Testis (tissue), 3 donors: ENCODE measurements around the gene PTPRT. TPM values are rescaled to one million over a fixed set of nuclear protein-coding genes. Genes with fewer than 3 reads are reported as not detected.

ENCODE experiments used
- DNase-seq: peaks from one replicate; pipeline ENCODE4 v3.0.0-alpha.2; 2019
- H3K27ac ChIP-seq, 2 donors: fragments of 200-600 bp; sonication (generic); one replicate each; pipeline ENCODE4 v1.5.1; 2019
- H3K27me3 ChIP-seq: fragments of 200-600 bp; sonication (generic); one replicate; pipeline ENCODE4 v1.5.1; 2019
- H3K36me3 ChIP-seq: fragments of 200-600 bp; sonication (generic); one replicate; pipeline ENCODE4 v1.5.1; 2017; ENCODE audit warnings: low read depth; ENCODE audit errors: missing control alignments
- H3K4me1 ChIP-seq: fragments of 200-600 bp; sonication (generic); one replicate; pipeline ENCODE4 v1.5.1; 2019
- H3K4me3 ChIP-seq, 2 donors: fragments of 200-600 bp; sonication (generic); one replicate each; pipeline ENCODE4 v1.5.1; 2017 to 2019
- H3K9me3 ChIP-seq: fragments of 200-600 bp; sonication (generic); one replicate; pipeline ENCODE4 v1.5.1; 2017
- CTCF ChIP-seq, 3 experiments: fragments of 450-650 bp in 2 of 3; fragments of 200-600 bp in 1 of 3; sonication (generic) in 1 of 3; IDR thresholded peaks; one replicate each; pipeline ENCODE4 v1.5.1; 2016 to 2019; ENCODE audit warnings: antibody characterized with exemption in 3 of 3, mild to moderate bottlenecking in 2 of 3, moderate library complexity in 1 of 3
- POLR2A ChIP-seq: fragments of 450-650 bp; IDR thresholded peaks from one replicate; pipeline ENCODE4 v1.6.1; 2017; ENCODE audit warnings: antibody characterized with exemption, mild to moderate bottlenecking, moderate library complexity
- WGBS, 2 donors: methylation state at CpG; one replicate each; pipeline ENCODE4 v1.1.5; 2018; 5-methylcytosine and 5-hydroxymethylcytosine counted together
- intact Hi-C: fragments of 100-400 bp; cut with DNase I; formaldehyde crosslinking; loops from one replicate; pipeline ENCODE4 v1.15.1; 2023; ENCODE audit warnings: low total_unique reads
- polyA plus RNA-seq: library from polyadenylated mRNA; stranded (reverse); fragments of 350-450 nt; fragmentation: Illumina TruSeq; extraction: RNeasy Lipid Tissue Mini Kit (QIAGEN cat#74804); gene quantifications from one replicate; pipeline ENCODE4 v1.2.3, GENCODE V29; 2014; ENCODE audit warnings: low read depth, low replicate concordance; ENCODE audit not compliant: insufficient read depth
- total RNA-seq, 2 donors: library from RNA; depleted of rRNA; stranded (reverse); fragments of >200 nt; gene quantifications; one replicate each; pipeline ENCODE4 v1.2.3, GENCODE V29; 2016

Gene PTPRT
- total and polyA plus RNA-seq, 3 donors from 2014 or later: 2.3 to 2.5 (median 2.3) TPM

- no peaks in the 10 kb centered on the region for H3K4me1 ChIP-seq
- intact Hi-C loops: no loop called here
- H3K36me3 ChIP-seq: no peaks in the 10 kb centered on the region
- no peak overlapping the region for H3K4me3 ChIP-seq
- no peak overlapping the region for H3K27ac ChIP-seq
- H3K27me3 ChIP-seq: no peaks in the 10 kb centered on the region
- WGBS, 2 donors: 79 to 90% methylated on average over 7 of the region's 7 CpGs
- DNase-seq: no peak
- TF ChIP-seq POLR2A: no peak
- no peak for TF ChIP-seq CTCF (IDR thresholded peaks at IDR 0.05)
- H3K9me3 ChIP-seq: no peaks in the 10 kb centered on the region
Observed at GRCh38 chr20:42775037-42775436, 414.7 kb downstream of the PTPRT start.

- H3K4me3 ChIP-seq: no peak overlapping the region
- intact Hi-C loops: no loop called here
- no peaks in the 10 kb centered on the region for H3K36me3 ChIP-seq
- no peaks in the 10 kb centered on the region for H3K27me3 ChIP-seq
- no peaks in the 10 kb centered on the region for H3K4me1 ChIP-seq
- no peaks in the 10 kb centered on the region for H3K9me3 ChIP-seq
- no peak overlapping the region for H3K27ac ChIP-seq
- TF ChIP-seq CTCF (IDR thresholded peaks at IDR 0.05): no peak
- TF ChIP-seq POLR2A: no peak
- DNase-seq: no peak
- 78 to 82% methylated on average over 1 of the region's 1 CpG for whole genome bisulfite sequencing, 2 donors
Observed at GRCh38 chr20:42763015-42763414, 426.7 kb downstream of the PTPRT start.

GRCh38 chr20:42756991-42757390 is 432.7 kb downstream of the PTPRT start:
- no peaks in the 10 kb centered on the region for H3K27me3 ChIP-seq
- H3K4me1 ChIP-seq: no peaks in the 10 kb centered on the region
- DNase-seq: no peak
- TF ChIP-seq POLR2A (no peak), CTCF (IDR thresholded peaks at IDR 0.05) (no peak)
- H3K4me3 ChIP-seq: no peak overlapping the region
- intact Hi-C loops: no loop called here
- WGBS, 2 donors: 100% methylated on average over 1 of the region's 1 CpG
- no peaks in the 10 kb centered on the region for H3K9me3 ChIP-seq
- no peak overlapping the region for H3K27ac ChIP-seq
- no peaks in the 10 kb centered on the region for H3K36me3 ChIP-seq

- no peaks in the 10 kb centered on the region for H3K9me3 ChIP-seq
- no peak for DNase-seq
- intact Hi-C loops: no loop called here
- TF ChIP-seq POLR2A (no peak), CTCF (IDR thresholded peaks at IDR 0.05) (no peak)
- no peak overlapping the region for H3K4me3 ChIP-seq
- 86 to 88% methylated on average over 2 of the region's 2 CpGs for WGBS, 2 donors
- no peaks in the 10 kb centered on the region for H3K27me3 ChIP-seq
- no peak overlapping the region for H3K27ac ChIP-seq
- no peaks in the 10 kb centered on the region for H3K4me1 ChIP-seq
- no peaks in the 10 kb centered on the region for H3K36me3 ChIP-seq
Observed at GRCh38 chr20:42754706-42755105, 435.0 kb downstream of the PTPRT start.

- Histone ChIP-seq H3K4me3 (no peak overlapping the region), H3K4me1 (no peaks in the 10 kb centered on the region), H3K27me3 (no peaks in the 10 kb centered on the region), H3K9me3 (no peaks in the 10 kb centered on the region), H3K36me3 (no peaks in the 10 kb centered on the region), H3K27ac (no peak overlapping the region)
- intact Hi-C loops: no loop called here
- TF ChIP-seq POLR2A (no peak), CTCF (IDR thresholded peaks at IDR 0.05) (no peak)
- 87 to 92% methylated on average over 3 of the region's 3 CpGs for WGBS, 2 donors
- no peak for DNase-seq
Observed at GRCh38 chr20:42752620-42753019, 437.1 kb downstream of the PTPRT start.
